CD4-positive, CD25-positive, alpha-beta regulatory T cell (primary cell): ENCODE results near the gene CD3G. TPM values are rescaled to one million over a fixed set of nuclear protein-coding genes. Genes with fewer than 3 reads are reported as not detected.

Experiments
- ATAC-seq, 2 donors: fragments of 150-1000 bp; cut with Tn5 transposase; one replicate each; pipeline ENCODE4 v1.10.0; 2021; ENCODE audit warnings: low read depth in 2 of 2, moderate number of reproducible peaks in 2 of 2, moderate library complexity in 1 of 2
- DNase-seq, 3 donors: peaks; one replicate each; pipeline versions ENCODE4 v3.0.0 to v3.0.0-alpha.2; 2012 to 2022; ENCODE audit warnings: mixed read lengths in 1 of 3
- H3K27ac ChIP-seq: one replicate; pipeline ENCODE4 v1.7.0; 2013; ENCODE audit warnings: mild to moderate bottlenecking, low read length; ENCODE audit not compliant: insufficient read depth, poor library complexity, severe bottlenecking
- H3K27me3 ChIP-seq: one replicate; pipeline ENCODE4 v1.7.0; 2013; ENCODE audit warnings: low read length; ENCODE audit not compliant: control insufficient read depth, insufficient read depth
- H3K36me3 ChIP-seq: one replicate; pipeline ENCODE4 v1.7.0; 2013; ENCODE audit warnings: mild to moderate bottlenecking, low read length, moderate library complexity; ENCODE audit not compliant: control insufficient read depth, insufficient read depth
- H3K4me1 ChIP-seq: 2 replicates; pipeline ENCODE4 v1.7.0; 2013; ENCODE audit warnings: mild to moderate bottlenecking, low read length; ENCODE audit not compliant: insufficient read depth, control insufficient read depth, poor library complexity, severe bottlenecking
- H3K4me3 ChIP-seq: one replicate; pipeline ENCODE4 v1.7.0; 2013; ENCODE audit warnings: low read depth, mild to moderate bottlenecking, low read length, moderate library complexity
- H3K9me3 ChIP-seq, 2 experiments: 1 replicate in 1 of 2; 2 replicates in 1 of 2; pipeline ENCODE4 v1.7.0; 2013; ENCODE audit warnings: low read length in 2 of 2, mild to moderate bottlenecking in 1 of 2, moderate library complexity in 1 of 2; ENCODE audit not compliant: control insufficient read depth in 2 of 2
- H3K27ac Mint-ChIP-seq, 3 donors: one replicate each; pipeline ENCODE4 v1.8.0; 2020 to 2022; ENCODE audit warnings: mild to moderate bottlenecking in 3 of 3, mixed read lengths in 3 of 3, moderate library complexity in 2 of 3
- H3K27me3 Mint-ChIP-seq: one replicate; pipeline ENCODE4 v1.8.0; 2022; ENCODE audit warnings: mild to moderate bottlenecking, mixed read lengths
- H3K36me3 Mint-ChIP-seq: one replicate; pipeline ENCODE4 v1.8.0; 2020; ENCODE audit warnings: mixed read lengths
- H3K4me1 Mint-ChIP-seq, 4 donors: one replicate each; pipeline ENCODE4 v1.8.0; 2020 to 2022; ENCODE audit warnings: mixed read lengths in 4 of 4, mild to moderate bottlenecking in 1 of 4
- H3K4me3 Mint-ChIP-seq, 4 donors: one replicate each; pipeline ENCODE4 v1.8.0; 2020 to 2022; ENCODE audit warnings: mild to moderate bottlenecking in 4 of 4, mixed read lengths in 4 of 4, moderate library complexity in 3 of 4
- H3K9me3 Mint-ChIP-seq, 7 donors: one replicate each; pipeline ENCODE4 v1.8.0; 2020 to 2022; ENCODE audit warnings: mixed read lengths in 7 of 7, mild to moderate bottlenecking in 3 of 7, moderate library complexity in 2 of 7
- polyA plus RNA-seq, 4 donors: library from polyadenylated mRNA; unstranded; fragments of 300-500 nt; fragmentation: Illumina TruSeq; gene quantifications; one replicate each; pipeline ENCODE4 v1.2.3, GENCODE V29; 2021
- total RNA-seq: library from RNA; stranded (reverse); gene quantifications from one replicate; pipeline ENCODE4 v1.2.3, GENCODE V29; 2022

CD3G gene
- total and polyA plus RNA-seq, 5 donors from 2014 or later: 196 to 477 (median 416) TPM

- peaks cover 20 to 54% (median 27%) of the 10 kb centered on the region in 4 donors for H3K4me1 Mint-ChIP-seq
- no peak overlapping the region for H3K27ac ChIP-seq
- peaks cover 24% of the 10 kb centered on the region for H3K36me3 Mint-ChIP-seq
- H3K4me1 ChIP-seq: peaks cover 17% of the 10 kb centered on the region
- no peaks in the 10 kb centered on the region for H3K27me3 ChIP-seq
- H3K36me3 ChIP-seq: no peaks in the 10 kb centered on the region
- DNase-seq (no peak), ATAC-seq (no peak)
- peak overlapping the region in 2 of 3 donors; percentile 39 to 87 for H3K27ac Mint-ChIP-seq
- H3K9me3 ChIP-seq: no peaks in the 10 kb centered on the region
- H3K9me3 Mint-ChIP-seq: no peaks in the 10 kb centered on the region
- H3K27me3 Mint-ChIP-seq: no peaks in the 10 kb centered on the region
- H3K4me3 Mint-ChIP-seq: peak overlapping the region in 1 of 4 donors; percentile 42
- no peak overlapping the region for H3K4me3 ChIP-seq
Measured at GRCh38 chr11:118325283-118325682, 18.9 kb upstream of the CD3G start.

DNA sequence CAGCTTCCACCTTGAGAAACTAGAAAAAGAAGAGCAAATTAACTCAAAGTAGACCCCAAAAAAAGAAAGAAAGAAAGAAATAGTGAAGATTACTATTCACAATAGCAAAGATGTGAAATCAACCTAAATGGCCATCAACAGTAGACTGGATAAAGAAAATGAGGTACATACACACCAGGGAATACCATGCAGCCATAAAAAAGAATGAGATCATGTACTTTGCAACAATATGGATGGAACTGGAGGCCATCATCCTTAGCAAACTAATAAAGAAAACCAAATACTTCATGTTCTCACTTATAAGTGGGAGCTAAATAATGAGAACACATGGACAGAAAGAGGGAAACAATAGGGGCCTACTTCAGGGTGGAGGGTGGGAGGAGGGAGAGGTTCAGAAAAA is 15.4 kb upstream of the CD3G start:
- Histone ChIP-seq H3K4me1 (peaks cover 9% of the 10 kb centered on the region), H3K36me3 (no peaks in the 10 kb centered on the region), H3K27ac (no peak overlapping the region), H3K4me3 (no peak overlapping the region), H3K9me3 (no peaks in the 10 kb centered on the region), H3K27me3 (no peaks in the 10 kb centered on the region)
- peak overlapping the region in 2 of 3 donors; percentile 39 to 83 for H3K27ac Mint-ChIP-seq
- no peaks in the 10 kb centered on the region for H3K27me3 Mint-ChIP-seq
- peak overlapping the region in 1 of 4 donors; percentile 75 for H3K4me3 Mint-ChIP-seq
- no peak for ATAC-seq
- H3K4me1 Mint-ChIP-seq: peaks cover 6 to 35% (median 17%) of the 10 kb centered on the region in 4 donors
- H3K36me3 Mint-ChIP-seq: peaks cover 12% of the 10 kb centered on the region
- no peak for DNase-seq
- no peaks in the 10 kb centered on the region for H3K9me3 Mint-ChIP-seq

DNA sequence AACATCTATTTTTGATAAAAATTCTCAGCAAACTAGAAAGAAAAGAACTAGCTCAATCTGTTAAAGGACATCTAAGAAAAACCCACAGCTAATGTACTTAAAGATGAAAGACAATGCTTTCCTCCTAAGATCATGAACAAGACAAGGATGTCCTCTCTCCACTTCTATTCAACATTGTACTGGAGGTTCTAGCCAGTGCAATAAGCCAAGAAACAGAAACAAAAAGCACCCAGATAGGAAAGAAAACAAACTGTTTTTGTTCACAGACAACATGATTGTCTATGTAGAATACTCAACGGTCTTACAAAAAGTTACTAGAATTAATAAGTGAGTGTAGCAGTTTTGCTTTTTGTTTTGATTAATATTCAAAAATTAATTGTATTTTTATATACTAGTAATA is 9.4 kb upstream of the CD3G start:
- H3K4me3 ChIP-seq: peak overlapping the region; percentile 58
- H3K27me3 ChIP-seq: no peaks in the 10 kb centered on the region
- no peaks in the 10 kb centered on the region for H3K9me3 ChIP-seq
- H3K27ac ChIP-seq: peak overlapping the region; percentile 91
- peak overlapping the region; percentile 85 to 98 (median 91) for H3K27ac Mint-ChIP-seq
- peaks cover 21% of the 10 kb centered on the region for H3K36me3 ChIP-seq
- H3K4me1 Mint-ChIP-seq: peaks cover 5 to 63% (median 39%) of the 10 kb centered on the region in 4 donors
- H3K4me1 ChIP-seq: peaks cover 52% of the 10 kb centered on the region
- peak in 2 of 3 donors; percentile 56 to 65 for DNase-seq
- H3K27me3 Mint-ChIP-seq: no peaks in the 10 kb centered on the region
- peak overlapping the region; percentile 48 to 82 (median 62) for H3K4me3 Mint-ChIP-seq
- H3K36me3 Mint-ChIP-seq: peaks cover 21% of the 10 kb centered on the region
- ATAC-seq: peak; percentile 34 to 46
- no peaks in the 10 kb centered on the region for H3K9me3 Mint-ChIP-seq

- DNase-seq (peak; percentile 81 to 89 (median 88)), ATAC-seq (peak; percentile 55 to 58)
- Mint-ChIP-seq H3K9me3 (no peaks in the 10 kb centered on the region), H3K4me1 (peaks cover 5 to 68% (median 40%) of the 10 kb centered on the region in 4 donors), H3K36me3 (peaks cover 41% of the 10 kb centered on the region), H3K27ac (peak overlapping the region; percentile 98 to 100 (median 100)), H3K27me3 (no peaks in the 10 kb centered on the region), H3K4me3 (peak overlapping the region; percentile 92 to 99 (median 98))
- H3K27ac ChIP-seq: peak overlapping the region; percentile 91
- H3K9me3 ChIP-seq: no peaks in the 10 kb centered on the region
- peaks cover 75% of the 10 kb centered on the region for H3K4me1 ChIP-seq
- peak overlapping the region; percentile 100 for H3K4me3 ChIP-seq
- peaks cover 24% of the 10 kb centered on the region for H3K36me3 ChIP-seq
- no peaks in the 10 kb centered on the region for H3K27me3 ChIP-seq
Measured at GRCh38 chr11:118338637-118339061, 5.5 kb upstream of the CD3G start.

- DNase-seq: peak in 2 of 3 donors; percentile 42 to 53
- H3K27ac Mint-ChIP-seq: peak overlapping the region; percentile 98 to 100 (median 100)
- H3K4me3 Mint-ChIP-seq: peak overlapping the region; percentile 92 to 99 (median 98)
- H3K4me1 ChIP-seq: peaks cover 74% of the 10 kb centered on the region
- peak overlapping the region; percentile 100 for H3K4me3 ChIP-seq
- peaks cover 24% of the 10 kb centered on the region for H3K36me3 ChIP-seq
- H3K9me3 Mint-ChIP-seq: no peaks in the 10 kb centered on the region
- ATAC-seq: no peak
- no peaks in the 10 kb centered on the region for H3K27me3 Mint-ChIP-seq
- no peaks in the 10 kb centered on the region for H3K9me3 ChIP-seq
- H3K36me3 Mint-ChIP-seq: peaks cover 41% of the 10 kb centered on the region
- no peaks in the 10 kb centered on the region for H3K27me3 ChIP-seq
- peaks cover 10 to 68% (median 43%) of the 10 kb centered on the region in 4 donors for H3K4me1 Mint-ChIP-seq
- H3K27ac ChIP-seq: peak overlapping the region; percentile 91
Measured at GRCh38 chr11:118339281-118339961, 4.7 kb upstream of the CD3G start.

- Mint-ChIP-seq H3K27ac (peak overlapping the region; percentile 98 to 100 (median 100)), H3K9me3 (no peaks in the 10 kb centered on the region), H3K4me1 (peaks cover 8 to 65% (median 39%) of the 10 kb centered on the region in 4 donors), H3K36me3 (peaks cover 50% of the 10 kb centered on the region), H3K27me3 (no peaks in the 10 kb centered on the region), H3K4me3 (peak overlapping the region; percentile 92 to 99 (median 98))
- Histone ChIP-seq H3K36me3 (peaks cover 24% of the 10 kb centered on the region), H3K9me3 (no peaks in the 10 kb centered on the region), H3K4me1 (peaks cover 70% of the 10 kb centered on the region), H3K27me3 (no peaks in the 10 kb centered on the region), H3K4me3 (peak overlapping the region; percentile 100), H3K27ac (peak overlapping the region; percentile 91)
- DNase-seq (peak in 1 of 3 donors; percentile 34), ATAC-seq (no peak)
Measured at GRCh38 chr11:118340449-118340848, 3.7 kb upstream of the CD3G start.

- peaks cover 24% of the 10 kb centered on the region for H3K36me3 ChIP-seq
- DNase-seq: no peak
- Mint-ChIP-seq H3K36me3 (peaks cover 55% of the 10 kb centered on the region), H3K27me3 (no peaks in the 10 kb centered on the region), H3K4me1 (peaks cover 11 to 67% (median 41%) of the 10 kb centered on the region in 4 donors), H3K9me3 (no peaks in the 10 kb centered on the region), H3K27ac (peak overlapping the region; percentile 98 to 100 (median 100)), H3K4me3 (peak overlapping the region; percentile 92 to 99 (median 98))
- no peaks in the 10 kb centered on the region for H3K9me3 ChIP-seq
- peaks cover 69% of the 10 kb centered on the region for H3K4me1 ChIP-seq
- ATAC-seq: no peak
- H3K27me3 ChIP-seq: no peaks in the 10 kb centered on the region
- peak overlapping the region; percentile 100 for H3K4me3 ChIP-seq
- peak overlapping the region; percentile 91 for H3K27ac ChIP-seq
Measured at GRCh38 chr11:118341261-118341660, 2.9 kb upstream of the CD3G start.
